GM18511 (cell line): ENCODE data around the gene SPOCK1.
A peak's percentile ranks its signal among the peaks of the same experiment; 100 is the strongest.

Experiments used
- ATAC-seq: cut with Tn5 transposase; IDR thresholded peaks from one replicate; pipeline ENCODE4 v1.9.1; 2021; ENCODE audit warnings: mild to moderate bottlenecking, moderate library complexity; ENCODE audit not compliant: unreplicated experiment

Gene SPOCK1

GRCh38 chr5:137129886-137130680 lies 369.0 kb downstream of the SPOCK1 start:
- ATAC-seq, result no peak

GRCh38 chr5:137128012-137128411 lies 371.1 kb downstream of the SPOCK1 start:
- no peak for ATAC-seq

- ATAC-seq, result no peak
Observed at GRCh38 chr5:137126829-137127228, 372.3 kb downstream of the SPOCK1 start.

- ATAC-seq, result no peak
Observed at GRCh38 chr5:137122558-137122957, 376.6 kb downstream of the SPOCK1 start.

GRCh38 chr5:137122075-137122474 lies 377.1 kb downstream of the SPOCK1 start:
- no peak for ATAC-seq

GRCh38 chr5:137119321-137119720 lies 379.8 kb downstream of the SPOCK1 start:
- ATAC-seq, result no peak

GRCh38 chr5:137118629-137119028 lies 380.5 kb downstream of the SPOCK1 start:
- no peak for ATAC-seq

GRCh38 chr5:137115152-137115551 lies 384.0 kb downstream of the SPOCK1 start:
- ATAC-seq, result no peak

GRCh38 chr5:137114529-137114928 lies 384.6 kb downstream of the SPOCK1 start:
- no peak for ATAC-seq

GRCh38 chr5:137113939-137114338 lies 385.2 kb downstream of the SPOCK1 start:
- ATAC-seq, result peak; percentile 75

GRCh38 chr5:137113161-137113560 lies 386.0 kb downstream of the SPOCK1 start:
- ATAC-seq, result no peak

GRCh38 chr5:137105351-137106035 lies 393.6 kb downstream of the SPOCK1 start:
- ATAC-seq, result no peak

GRCh38 chr5:137101544-137101943 lies 397.6 kb downstream of the SPOCK1 start:
- no peak for ATAC-seq

GRCh38 chr5:137099651-137100050 lies 399.5 kb downstream of the SPOCK1 start:
- no peak for ATAC-seq

- no peak for ATAC-seq
Observed at GRCh38 chr5:137098663-137099062, 400.5 kb downstream of the SPOCK1 start.

GRCh38 chr5:137098238-137098637 lies 400.9 kb downstream of the SPOCK1 start:
- no peak for ATAC-seq

GRCh38 chr5:137097203-137097602 lies 401.9 kb downstream of the SPOCK1 start:
- no peak for ATAC-seq

- ATAC-seq, result no peak
Observed at GRCh38 chr5:137096149-137097103, 402.7 kb downstream of the SPOCK1 start.

- no peak for ATAC-seq
Observed at GRCh38 chr5:137095597-137095996, 403.5 kb downstream of the SPOCK1 start.

- ATAC-seq, result no peak
Observed at GRCh38 chr5:137092831-137093230, 406.3 kb downstream of the SPOCK1 start.

- ATAC-seq, result no peak
Observed at GRCh38 chr5:137091472-137091871, 407.7 kb downstream of the SPOCK1 start.
